Ascending aorta (tissue), 2 donors: ENCODE measurements around the gene C19orf67. TPM values are rescaled to one million over a fixed set of nuclear protein-coding genes. Genes with fewer than 3 reads are reported as not detected.

ENCODE experiments used
- DNase-seq, 2 donors: peaks; one replicate each; pipeline ENCODE4 v3.0.0-alpha.2; 2019; ENCODE audit warnings: low spot score in 2 of 2
- H3K27ac ChIP-seq, 2 donors: fragments of 200-600 bp; sonication (generic); one replicate each; pipeline ENCODE4 v1.5.1; 2016 to 2017; ENCODE audit warnings: mild to moderate bottlenecking in 1 of 2
- H3K27me3 ChIP-seq: fragments of 200-600 bp; sonication (generic); one replicate; pipeline ENCODE4 v1.5.1; 2017
- H3K36me3 ChIP-seq, 2 donors: fragments of 200-600 bp; sonication (generic); one replicate each; pipeline ENCODE4 v1.5.1; 2016
- H3K4me1 ChIP-seq, 2 donors: fragments of 200-600 bp; sonication (generic); one replicate each; pipeline ENCODE4 v1.5.1; 2016 to 2017; ENCODE audit warnings: mild to moderate bottlenecking in 1 of 2
- H3K4me3 ChIP-seq, 2 donors: fragments of 200-600 bp; sonication (generic); one replicate each; pipeline ENCODE4 v1.5.1; 2016 to 2017; ENCODE audit warnings: mild to moderate bottlenecking in 1 of 2
- H3K9me3 ChIP-seq, 2 donors: fragments of 200-600 bp; sonication (generic); one replicate each; pipeline ENCODE4 v1.5.1; 2016
- CTCF ChIP-seq, 3 experiments: fragments of 200-600 bp in 2 of 3; fragments of 450-650 bp in 1 of 3; sonication (generic) in 2 of 3; IDR thresholded peaks; one replicate each; pipeline ENCODE4 v1.5.1; 2016 to 2019; ENCODE audit warnings: antibody characterized with exemption in 3 of 3, mild to moderate bottlenecking in 1 of 3, moderate library complexity in 1 of 3
- intact Hi-C: fragments of 100-400 bp; cut with DNase I; formaldehyde crosslinking; loops from one replicate; pipeline ENCODE4 v1.15.1; 2023
- total RNA-seq: library from RNA; depleted of rRNA; stranded (reverse); fragments of >200 nt; gene quantifications from one replicate; pipeline ENCODE4 v1.1.0, GENCODE V29; 2016

The C19orf67 gene
- total RNA-seq, 1 donor from 2014 or later = not detected

- H3K36me3 ChIP-seq = no peaks in the 10 kb centered on the region
- no peaks in the 10 kb centered on the region for H3K27me3 ChIP-seq
- peak overlapping the region; percentile 85 to 90 for H3K27ac ChIP-seq
- DNase-seq = no peak
- peaks cover 24 to 68% of the 10 kb centered on the region in 2 donors for H3K4me1 ChIP-seq
- peak overlapping the region; percentile 25 to 54 for H3K4me3 ChIP-seq
- intact Hi-C loops = no loop called here
- H3K9me3 ChIP-seq = no peaks in the 10 kb centered on the region
- peak in 1 of 3 experiments; percentile 6 for TF ChIP-seq CTCF (IDR thresholded peaks at IDR 0.05)
These were observed 28.3 kb upstream of the C19orf67 start for GRCh38 chr19:14113762-14114414.

GRCh38 chr19:14112809-14113385, 27.3 kb upstream of the C19orf67 start:
- no peak for DNase-seq
- intact Hi-C loops = no loop called here
- H3K4me1 ChIP-seq = peaks cover 25 to 71% of the 10 kb centered on the region in 2 donors
- TF ChIP-seq CTCF (IDR thresholded peaks at IDR 0.05) = no peak
- no peaks in the 10 kb centered on the region for H3K27me3 ChIP-seq
- peak overlapping the region; percentile 85 to 90 for H3K27ac ChIP-seq
- H3K4me3 ChIP-seq = peak overlapping the region; percentile 41 to 54
- no peaks in the 10 kb centered on the region for H3K9me3 ChIP-seq
- no peaks in the 10 kb centered on the region for H3K36me3 ChIP-seq

DNA sequence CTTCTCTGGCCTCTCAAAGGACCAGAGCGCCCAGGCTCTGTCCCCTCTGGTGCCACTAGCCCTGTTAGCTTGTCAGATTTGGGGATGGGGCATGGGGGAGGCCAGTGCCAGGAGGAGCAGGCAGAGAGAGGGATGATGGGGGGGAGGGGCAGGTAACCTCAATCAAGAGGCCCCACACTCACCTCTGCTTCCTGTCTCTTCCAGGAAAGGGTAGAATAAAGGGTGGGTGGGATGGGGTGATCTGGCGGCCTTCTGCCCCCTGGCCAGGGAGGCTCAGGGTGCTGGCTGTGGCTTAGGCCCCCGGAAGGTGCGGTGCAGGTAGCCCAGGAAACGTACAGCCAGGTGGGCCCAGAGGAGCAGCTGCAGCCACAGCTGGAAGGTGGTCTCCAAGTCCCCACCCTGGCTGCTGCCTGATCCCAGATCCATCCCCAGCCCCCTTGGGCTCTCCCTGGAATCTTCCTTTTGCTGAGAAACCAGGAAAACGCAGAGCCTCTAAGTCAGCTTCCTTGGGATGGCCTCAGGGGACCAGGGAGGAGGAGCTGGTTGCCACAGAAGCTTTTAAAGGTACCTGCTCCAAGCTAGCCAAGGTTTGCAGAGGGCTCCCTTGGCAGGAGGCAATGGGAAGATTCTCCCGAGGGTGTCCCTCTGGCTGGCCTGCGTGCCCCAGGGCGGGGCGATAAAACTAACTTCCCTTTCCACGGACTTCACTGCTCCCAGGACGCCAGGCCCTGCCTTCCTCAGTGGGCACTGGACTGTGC, 26.6 kb upstream of the C19orf67 start:
- Histone ChIP-seq H3K36me3 (no peaks in the 10 kb centered on the region), H3K4me1 (peaks cover 25 to 78% of the 10 kb centered on the region in 2 donors), H3K4me3 (peak overlapping the region; percentile 41 to 54), H3K27ac (peak overlapping the region; percentile 85 to 90), H3K27me3 (no peaks in the 10 kb centered on the region), H3K9me3 (no peaks in the 10 kb centered on the region)
- DNase-seq = no peak
- TF ChIP-seq CTCF (IDR thresholded peaks at IDR 0.05) = no peak
- intact Hi-C loops = no loop called here

- no peak for TF ChIP-seq CTCF (IDR thresholded peaks at IDR 0.05)
- intact Hi-C loops = no loop called here
- Histone ChIP-seq H3K9me3 (no peaks in the 10 kb centered on the region), H3K36me3 (peaks cover 4 to 6% of the 10 kb centered on the region in 2 donors), H3K27me3 (no peaks in the 10 kb centered on the region), H3K4me3 (peak overlapping the region in 1 of 2 donors; percentile 54), H3K4me1 (peaks cover 25 to 80% of the 10 kb centered on the region in 2 donors), H3K27ac (peak overlapping the region; percentile 85 to 90)
- no peak for DNase-seq
These were observed 25.9 kb upstream of the C19orf67 start for GRCh38 chr19:14111486-14111885.

GRCh38 chr19:14110650-14111049, 25.1 kb upstream of the C19orf67 start:
- intact Hi-C loops = no loop called here
- Histone ChIP-seq H3K9me3 (no peaks in the 10 kb centered on the region), H3K27ac (peak overlapping the region in 1 of 2 donors; percentile 13), H3K36me3 (peaks cover 12 to 14% of the 10 kb centered on the region in 2 donors), H3K4me1 (peaks cover 25 to 72% of the 10 kb centered on the region in 2 donors), H3K27me3 (no peaks in the 10 kb centered on the region), H3K4me3 (no peak overlapping the region)
- DNase-seq = no peak
- TF ChIP-seq CTCF (IDR thresholded peaks at IDR 0.05) = no peak
